ELF-1 (cell line): Measurements from ENCODE around the gene CDH23.

Experiments used
- DNase-seq: peaks from one replicate; pipeline ENCODE4 v3.0.0-alpha.2; 2016; ENCODE audit warnings: low read depth, low spot score

Gene CDH23

GRCh38 chr10:71740069-71740653 is 343.4 kb downstream of the CDH23 start:
- DNase-seq = no peak

GRCh38 chr10:71741029-71741428 is 344.3 kb downstream of the CDH23 start:
- no peak for DNase-seq

- DNase-seq = no peak
Observed at GRCh38 chr10:71741671-71742070, 345.0 kb downstream of the CDH23 start.

GRCh38 chr10:71742301-71743088 is 345.8 kb downstream of the CDH23 start:
- no peak for DNase-seq

GRCh38 chr10:71743089-71743838 is 346.5 kb downstream of the CDH23 start:
- no peak for DNase-seq

- DNase-seq = no peak
Observed at GRCh38 chr10:71743866-71744265, 347.1 kb downstream of the CDH23 start.

GRCh38 chr10:71744897-71745663 is 348.4 kb downstream of the CDH23 start:
- DNase-seq = no peak

GRCh38 chr10:71745664-71746250 is 349.0 kb downstream of the CDH23 start:
- no peak for DNase-seq

- DNase-seq = peak; percentile 82
Observed at GRCh38 chr10:71746344-71747037, 349.8 kb downstream of the CDH23 start.

- no peak for DNase-seq
Observed at GRCh38 chr10:71747039-71747531, 350.4 kb downstream of the CDH23 start.

GRCh38 chr10:71747551-71748523 is 351.1 kb downstream of the CDH23 start:
- DNase-seq = no peak

GRCh38 chr10:71748671-71749191 is 352.0 kb downstream of the CDH23 start:
- peak; percentile 55 for DNase-seq

GRCh38 chr10:71749396-71749795 is 352.7 kb downstream of the CDH23 start:
- DNase-seq = no peak

- no peak for DNase-seq
Observed at GRCh38 chr10:71750124-71750841, 353.6 kb downstream of the CDH23 start.

GRCh38 chr10:71750986-71751385 is 354.3 kb downstream of the CDH23 start:
- DNase-seq = no peak

GRCh38 chr10:71751515-71752224 is 354.9 kb downstream of the CDH23 start:
- DNase-seq = no peak

- DNase-seq = no peak
Observed at GRCh38 chr10:71752391-71753090, 355.8 kb downstream of the CDH23 start.
